OCI-LY7 (cell line): ENCODE data around the gene CDK2AP2.

ENCODE experiments used
- EZH2phosphoT487 ChIP-seq: fragments of 200-600 bp; sonication (generic); IDR thresholded peaks from 2 replicates; pipeline ENCODE4 v1.6.1; 2018; ENCODE audit warnings: low read depth, borderline replicate concordance, mild to moderate bottlenecking, mixed run types, antibody characterized with exemption, low read length, moderate library complexity, mixed read lengths
- TF ChIP-seq, protein P1 (sequence below): fragments of 200-600 bp; sonication (generic); conservative IDR thresholded peaks from 2 replicates; pipeline ENCODE4 v1.5.1; 2014; ENCODE audit warnings: mild to moderate bottlenecking, antibody characterized with exemption, low read length, moderate library complexity, mixed read lengths

GRCh38 chr11:67507864-67508485, at the start of gene CDK2AP2:
- TF ChIP-seq, protein P1, sequence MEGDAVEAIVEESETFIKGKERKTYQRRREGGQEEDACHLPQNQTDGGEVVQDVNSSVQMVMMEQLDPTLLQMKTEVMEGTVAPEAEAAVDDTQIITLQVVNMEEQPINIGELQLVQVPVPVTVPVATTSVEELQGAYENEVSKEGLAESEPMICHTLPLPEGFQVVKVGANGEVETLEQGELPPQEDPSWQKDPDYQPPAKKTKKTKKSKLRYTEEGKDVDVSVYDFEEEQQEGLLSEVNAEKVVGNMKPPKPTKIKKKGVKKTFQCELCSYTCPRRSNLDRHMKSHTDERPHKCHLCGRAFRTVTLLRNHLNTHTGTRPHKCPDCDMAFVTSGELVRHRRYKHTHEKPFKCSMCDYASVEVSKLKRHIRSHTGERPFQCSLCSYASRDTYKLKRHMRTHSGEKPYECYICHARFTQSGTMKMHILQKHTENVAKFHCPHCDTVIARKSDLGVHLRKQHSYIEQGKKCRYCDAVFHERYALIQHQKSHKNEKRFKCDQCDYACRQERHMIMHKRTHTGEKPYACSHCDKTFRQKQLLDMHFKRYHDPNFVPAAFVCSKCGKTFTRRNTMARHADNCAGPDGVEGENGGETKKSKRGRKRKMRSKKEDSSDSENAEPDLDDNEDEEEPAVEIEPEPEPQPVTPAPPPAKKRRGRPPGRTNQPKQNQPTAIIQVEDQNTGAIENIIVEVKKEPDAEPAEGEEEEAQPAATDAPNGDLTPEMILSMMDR = no peak
- TF ChIP-seq EZH2phosphoT487 = no peak
